GM19025 (cell line): ENCODE results near the gene MANSC1.
"Not testable (repeated sequence)": the region's sequence is repeated elsewhere in the genome, so short reads cannot be mapped to it uniquely, and the experiment has no call there.

Experiments
- ATAC-seq: cut with Tn5 transposase; IDR thresholded peaks from one replicate; pipeline ENCODE4 v1.9.1; 2021; ENCODE audit warnings: mild to moderate bottlenecking, low read depth, moderate library complexity; ENCODE audit not compliant: unreplicated experiment

Gene MANSC1

GRCh38 chr12:12327802-12328201, 22.2 kb downstream of the MANSC1 start:
- no peak for ATAC-seq

- no peak for ATAC-seq
Measured at GRCh38 chr12:12326262-12326661, 23.8 kb downstream of the MANSC1 start.

- no peak for ATAC-seq
Measured at GRCh38 chr12:12323591-12323990, 26.5 kb downstream of the MANSC1 start.

- no peak for ATAC-seq
Measured at GRCh38 chr12:12323118-12323517, 26.9 kb downstream of the MANSC1 start.

- no peak for ATAC-seq
Measured at GRCh38 chr12:12319451-12320183, 30.4 kb downstream of the MANSC1 start.

GRCh38 chr12:12315838-12316237, 34.2 kb downstream of the MANSC1 start:
- ATAC-seq, result no peak

- not testable (repeated sequence) for ATAC-seq
Measured at GRCh38 chr12:12310695-12311094, 39.3 kb downstream of the MANSC1 start.

- ATAC-seq, result no peak
Measured at GRCh38 chr12:12305568-12306300, 44.3 kb downstream of the MANSC1 start.

GRCh38 chr12:12302976-12303375, 47.1 kb downstream of the MANSC1 start:
- ATAC-seq, result no peak

- ATAC-seq, result no peak
Measured at GRCh38 chr12:12301122-12301521, 48.9 kb downstream of the MANSC1 start.

- no peak for ATAC-seq
Measured at GRCh38 chr12:12297201-12297830, 52.7 kb downstream of the MANSC1 start.

- ATAC-seq, result no peak
Measured at GRCh38 chr12:12294215-12295005, 55.6 kb downstream of the MANSC1 start.

- ATAC-seq, result no peak
Measured at GRCh38 chr12:12290206-12290605, 59.8 kb downstream of the MANSC1 start.

GRCh38 chr12:12286441-12286840, 63.6 kb downstream of the MANSC1 start:
- ATAC-seq, result no peak

- ATAC-seq, result no peak
Measured at GRCh38 chr12:12282761-12283425, 67.1 kb downstream of the MANSC1 start.

- no peak for ATAC-seq
Measured at GRCh38 chr12:12282202-12282601, 67.8 kb downstream of the MANSC1 start.

- no peak for ATAC-seq
Measured at GRCh38 chr12:12281134-12281533, 68.9 kb downstream of the MANSC1 start.

GRCh38 chr12:12278899-12279298, 71.1 kb downstream of the MANSC1 start:
- no peak for ATAC-seq
